GOT3 (cell line): ENCODE data around the gene HYCC1.
"Not testable (repeated sequence)": the region's sequence is repeated elsewhere in the genome, so short reads cannot be mapped to it uniquely, and the experiment has no call there.

Source experiments
- DNase-seq: peaks from one replicate; lab custom pipeline; 2025; ENCODE audit warnings: mixed read lengths; lab: John Stamatoyannopoulos, UW

Gene HYCC1

GRCh38 chr7:22985436-22985835 lies 28.5 kb downstream of the HYCC1 start:
- DNase-seq = no peak

- no peak for DNase-seq
Measured at GRCh38 chr7:22983257-22983855, 30.6 kb downstream of the HYCC1 start.

GRCh38 chr7:22980422-22980821 lies 33.5 kb downstream of the HYCC1 start:
- no peak for DNase-seq

- DNase-seq = no peak
Measured at GRCh38 chr7:22979861-22980260, 34.1 kb downstream of the HYCC1 start.

- no peak for DNase-seq
Measured at GRCh38 chr7:22979251-22979650, 34.7 kb downstream of the HYCC1 start.

- not testable (repeated sequence) for DNase-seq
Measured at GRCh38 chr7:22974636-22975035, 39.3 kb downstream of the HYCC1 start.

GRCh38 chr7:22972207-22972606 lies 41.7 kb downstream of the HYCC1 start:
- no peak for DNase-seq

GRCh38 chr7:22969010-22969431 lies 44.9 kb downstream of the HYCC1 start:
- DNase-seq = no peak
